Muscle layer of colon (tissue), 2 donors: ENCODE measurements around the gene NR6A1.

Experiments used
- H3K27ac ChIP-seq: one replicate; pipeline ENCODE4 v1.7.0; 2013; ENCODE audit warnings: low read depth, mild to moderate bottlenecking, low read length, moderate library complexity
- H3K27me3 ChIP-seq, 2 donors: one replicate each; pipeline ENCODE4 v1.7.0; 2013; ENCODE audit warnings: low read length in 2 of 2, mild to moderate bottlenecking in 2 of 2; ENCODE audit not compliant: insufficient read depth in 2 of 2, control insufficient read depth in 1 of 2
- H3K36me3 ChIP-seq: one replicate; pipeline ENCODE4 v1.7.0; 2013; ENCODE audit warnings: mild to moderate bottlenecking, low read length; ENCODE audit not compliant: insufficient read depth
- H3K4me1 ChIP-seq: one replicate; pipeline ENCODE4 v1.7.0; 2013; ENCODE audit warnings: mild to moderate bottlenecking, low read length; ENCODE audit not compliant: insufficient read depth
- H3K4me3 ChIP-seq, 2 donors: one replicate each; pipeline ENCODE4 v1.7.0; 2013; ENCODE audit warnings: low read length in 2 of 2, low read depth in 1 of 2, mild to moderate bottlenecking in 1 of 2, moderate library complexity in 1 of 2
- H3K9ac ChIP-seq: one replicate; pipeline ENCODE4 v1.7.0; 2013; ENCODE audit warnings: low read length
- H3K9me3 ChIP-seq: one replicate; pipeline ENCODE4 v1.7.0; 2013; ENCODE audit warnings: mild to moderate bottlenecking, low read length
- donor health status: abdominal sarcoma.
- donor health status: Adenocarcinoma of cecum.

Gene NR6A1

DNA sequence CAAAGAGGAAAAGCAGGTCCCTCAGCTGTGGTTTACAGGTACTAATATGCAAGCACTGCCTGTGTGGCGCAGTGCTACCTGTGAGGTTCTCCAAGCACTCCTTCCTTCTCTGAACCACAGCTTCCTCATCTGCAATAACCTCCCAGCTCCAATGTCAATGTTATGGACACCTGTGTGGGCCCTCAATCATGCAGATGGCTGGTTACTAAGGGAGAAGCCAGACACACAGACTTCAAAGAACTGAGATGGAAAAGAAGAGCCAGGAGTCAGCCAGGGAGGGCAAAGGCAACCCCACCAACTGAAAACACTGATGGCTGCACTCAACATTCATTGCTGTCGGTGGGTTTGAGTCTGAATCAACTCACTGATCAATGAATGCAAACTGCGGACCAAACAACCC lies 77.7 kb downstream of the NR6A1 start:
- no peak overlapping the region for H3K4me3 ChIP-seq
- H3K27me3 ChIP-seq, result no peaks in the 10 kb centered on the region
- peaks cover 31% of the 10 kb centered on the region for H3K4me1 ChIP-seq
- no peak overlapping the region for H3K27ac ChIP-seq
- H3K9ac ChIP-seq, result no peak overlapping the region
- no peaks in the 10 kb centered on the region for H3K9me3 ChIP-seq
- H3K36me3 ChIP-seq, result no peaks in the 10 kb centered on the region

DNA sequence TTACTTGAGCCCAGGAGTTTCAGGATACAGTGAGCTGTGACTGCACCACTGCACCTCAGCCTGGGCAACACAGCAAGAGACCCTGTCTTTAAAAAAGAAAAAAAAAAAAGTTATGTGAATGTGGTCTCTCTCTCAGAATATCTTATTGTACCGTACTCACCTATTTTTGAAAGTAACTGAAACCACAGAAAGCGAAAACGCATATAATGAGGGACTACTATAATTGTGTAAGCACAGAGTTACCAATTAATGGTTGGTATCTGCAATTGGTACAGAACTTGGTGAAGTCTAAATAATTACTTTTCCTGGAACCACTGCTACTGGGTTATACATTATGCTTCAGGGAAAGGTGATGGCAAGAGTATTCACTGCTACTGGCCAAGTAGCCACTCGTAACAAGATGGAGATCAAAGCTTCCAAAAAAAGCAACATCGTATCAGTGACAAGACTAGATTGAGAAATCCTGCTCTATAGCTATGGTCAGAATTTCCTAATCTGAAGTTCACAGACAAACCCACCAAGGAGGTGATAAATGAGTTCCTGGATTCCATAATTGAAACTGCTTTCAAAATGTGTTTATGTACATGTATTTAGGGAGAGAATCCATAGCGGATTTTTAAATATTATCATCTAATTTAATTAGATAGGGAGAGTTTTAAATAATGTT lies 82.7 kb downstream of the NR6A1 start:
- no peak overlapping the region for H3K27ac ChIP-seq
- no peaks in the 10 kb centered on the region for H3K27me3 ChIP-seq
- H3K9ac ChIP-seq, result no peak overlapping the region
- peaks cover 22% of the 10 kb centered on the region for H3K4me1 ChIP-seq
- H3K36me3 ChIP-seq, result no peaks in the 10 kb centered on the region
- H3K9me3 ChIP-seq, result no peaks in the 10 kb centered on the region
- H3K4me3 ChIP-seq, result no peak overlapping the region

DNA sequence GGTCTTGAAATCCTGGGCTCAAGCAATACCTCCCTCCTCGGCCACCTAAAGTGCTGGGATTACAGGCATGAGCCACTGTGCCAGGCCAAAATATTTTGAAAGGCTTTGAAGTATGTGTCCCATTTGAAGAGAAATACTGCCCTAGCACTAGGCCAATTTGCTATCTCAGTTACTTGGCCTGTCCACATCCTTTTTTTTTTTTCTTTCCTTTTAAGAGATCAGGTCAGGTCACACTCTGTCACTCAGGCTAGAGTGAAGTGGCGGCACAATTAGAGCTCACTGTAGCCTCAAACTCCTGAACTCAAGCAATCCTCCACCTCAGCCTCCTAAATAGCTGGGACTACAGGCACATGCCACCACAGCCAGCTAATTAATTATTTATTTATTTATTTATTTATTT lies 84.2 kb downstream of the NR6A1 start:
- Histone ChIP-seq H3K9ac (no peak overlapping the region), H3K36me3 (no peaks in the 10 kb centered on the region), H3K27me3 (no peaks in the 10 kb centered on the region), H3K4me1 (peaks cover 18% of the 10 kb centered on the region), H3K4me3 (no peak overlapping the region), H3K27ac (no peak overlapping the region), H3K9me3 (no peaks in the 10 kb centered on the region)

DNA sequence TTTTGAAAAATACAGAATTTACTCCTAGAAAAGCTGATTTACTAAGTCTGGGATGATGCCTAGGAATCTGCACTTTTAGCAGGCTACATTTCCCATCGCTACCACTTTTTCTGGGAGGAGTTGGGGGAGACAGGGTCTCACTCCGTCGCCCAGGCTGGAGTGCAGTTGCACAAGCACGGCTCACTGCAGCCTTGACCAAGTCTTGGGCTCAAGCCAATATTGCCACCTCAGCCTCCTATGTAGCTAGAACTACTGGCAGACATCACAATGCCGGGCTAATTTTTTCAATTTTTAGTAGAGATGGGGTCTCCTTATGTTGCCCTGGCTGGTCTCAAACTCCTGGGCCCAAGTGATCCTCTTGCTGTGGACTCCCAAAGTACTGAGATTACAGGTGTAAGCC lies 85.9 kb downstream of the NR6A1 start:
- H3K27ac ChIP-seq, result no peak overlapping the region
- no peak overlapping the region for H3K4me3 ChIP-seq
- no peak overlapping the region for H3K9ac ChIP-seq
- H3K36me3 ChIP-seq, result no peaks in the 10 kb centered on the region
- H3K4me1 ChIP-seq, result peaks cover 8% of the 10 kb centered on the region
- no peaks in the 10 kb centered on the region for H3K27me3 ChIP-seq
- H3K9me3 ChIP-seq, result no peaks in the 10 kb centered on the region

DNA sequence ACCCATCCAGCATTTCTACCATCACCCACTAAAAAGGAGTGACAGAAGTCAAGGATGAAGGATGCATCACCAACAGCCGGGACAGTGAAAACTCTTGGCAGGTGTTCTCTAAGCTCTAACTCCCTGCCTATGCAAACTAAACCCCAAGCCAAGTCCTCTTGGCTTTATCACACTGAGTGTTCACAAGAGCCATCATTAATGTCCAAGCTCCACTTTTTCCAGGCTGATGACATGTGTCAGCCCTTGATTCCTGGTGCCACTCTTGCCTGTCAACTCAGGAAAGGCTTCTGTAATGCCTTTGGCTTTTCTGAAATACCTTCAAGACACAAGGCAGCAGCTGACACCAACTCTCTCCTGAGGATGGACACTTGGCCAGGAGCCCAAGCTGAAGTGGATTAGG lies 86.9 kb downstream of the NR6A1 start:
- no peak overlapping the region for H3K9ac ChIP-seq
- no peak overlapping the region for H3K4me3 ChIP-seq
- H3K36me3 ChIP-seq, result no peaks in the 10 kb centered on the region
- no peaks in the 10 kb centered on the region for H3K9me3 ChIP-seq
- no peak overlapping the region for H3K27ac ChIP-seq
- H3K4me1 ChIP-seq, result no peaks in the 10 kb centered on the region
- H3K27me3 ChIP-seq, result no peaks in the 10 kb centered on the region

DNA sequence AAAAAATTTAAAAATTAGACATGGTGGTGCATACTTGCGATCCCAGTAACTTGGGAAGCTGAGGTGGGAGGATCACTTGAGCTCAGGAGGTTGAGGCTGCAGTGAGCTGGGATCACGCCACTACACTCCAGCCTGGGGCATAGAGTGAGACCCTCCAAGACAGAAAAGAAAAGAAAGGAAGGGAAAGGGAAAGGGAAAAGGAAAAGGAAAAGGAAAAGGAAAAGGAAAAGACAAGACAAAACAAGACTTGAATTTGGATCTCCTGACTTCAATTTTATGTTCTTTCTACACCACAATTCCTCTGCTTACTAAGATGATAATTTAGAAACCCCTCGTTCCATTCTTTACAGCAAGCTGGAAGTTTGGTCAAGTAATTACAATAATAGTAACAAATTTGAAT lies 88.1 kb downstream of the NR6A1 start:
- Histone ChIP-seq H3K36me3 (no peaks in the 10 kb centered on the region), H3K4me3 (no peak overlapping the region), H3K9ac (no peak overlapping the region), H3K27ac (no peak overlapping the region), H3K9me3 (no peaks in the 10 kb centered on the region), H3K27me3 (no peaks in the 10 kb centered on the region), H3K4me1 (no peaks in the 10 kb centered on the region)

DNA sequence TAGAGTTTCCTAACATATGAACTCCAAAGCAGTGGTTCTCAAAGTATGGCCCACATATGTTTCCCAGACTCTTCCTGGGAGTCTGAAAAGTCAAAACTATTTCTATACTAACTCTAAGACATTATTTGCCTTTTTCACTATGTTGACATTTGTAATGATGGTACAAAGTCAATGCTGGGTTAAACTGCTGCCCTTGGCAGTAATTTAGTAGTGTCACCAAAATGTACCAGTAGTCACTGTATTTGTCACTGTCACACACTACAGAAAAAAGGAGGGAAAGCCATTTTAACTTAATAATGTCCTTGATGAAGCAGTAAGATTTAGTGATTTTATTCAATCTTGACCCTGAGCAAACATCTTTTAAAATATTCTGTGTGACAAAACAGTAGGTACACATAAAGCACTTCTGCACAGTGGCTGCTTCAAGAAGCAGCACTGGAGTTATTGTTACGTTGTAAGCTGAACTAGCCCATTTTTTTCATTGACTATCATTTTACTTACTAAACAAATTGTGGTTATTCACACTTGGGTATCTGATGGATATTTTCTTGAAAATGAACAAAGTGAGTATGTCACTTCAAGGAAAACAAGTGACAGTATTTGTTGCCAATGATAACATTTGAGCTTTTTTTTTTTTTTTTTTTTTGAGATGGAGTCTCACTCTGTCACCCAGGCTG lies 90.3 kb downstream of the NR6A1 start:
- Histone ChIP-seq H3K9ac (no peak overlapping the region), H3K4me3 (no peak overlapping the region), H3K9me3 (no peaks in the 10 kb centered on the region), H3K4me1 (peaks cover 6% of the 10 kb centered on the region), H3K36me3 (no peaks in the 10 kb centered on the region), H3K27ac (no peak overlapping the region), H3K27me3 (no peaks in the 10 kb centered on the region)

DNA sequence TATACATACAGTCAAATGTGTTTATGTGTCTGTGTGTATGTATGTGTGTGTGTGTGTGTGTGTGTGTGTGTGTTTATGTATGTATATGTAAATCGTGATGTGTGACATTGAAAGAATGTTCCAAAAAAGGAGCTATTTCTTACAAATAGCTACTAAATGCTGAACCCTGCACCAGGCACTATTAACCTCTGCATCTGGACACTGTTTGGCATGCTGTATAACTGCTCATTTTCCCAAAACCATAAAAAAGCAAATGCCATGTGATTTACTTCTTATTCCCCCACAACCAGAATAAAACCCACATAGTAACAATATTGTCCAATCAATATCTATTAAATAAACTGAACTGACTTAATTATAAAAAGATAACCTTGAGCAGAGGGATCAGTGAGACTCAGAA lies 91.1 kb downstream of the NR6A1 start:
- H3K9ac ChIP-seq, result no peak overlapping the region
- no peak overlapping the region for H3K27ac ChIP-seq
- no peaks in the 10 kb centered on the region for H3K36me3 ChIP-seq
- no peaks in the 10 kb centered on the region for H3K27me3 ChIP-seq
- H3K4me3 ChIP-seq, result no peak overlapping the region
- H3K4me1 ChIP-seq, result peaks cover 14% of the 10 kb centered on the region
- no peaks in the 10 kb centered on the region for H3K9me3 ChIP-seq

DNA sequence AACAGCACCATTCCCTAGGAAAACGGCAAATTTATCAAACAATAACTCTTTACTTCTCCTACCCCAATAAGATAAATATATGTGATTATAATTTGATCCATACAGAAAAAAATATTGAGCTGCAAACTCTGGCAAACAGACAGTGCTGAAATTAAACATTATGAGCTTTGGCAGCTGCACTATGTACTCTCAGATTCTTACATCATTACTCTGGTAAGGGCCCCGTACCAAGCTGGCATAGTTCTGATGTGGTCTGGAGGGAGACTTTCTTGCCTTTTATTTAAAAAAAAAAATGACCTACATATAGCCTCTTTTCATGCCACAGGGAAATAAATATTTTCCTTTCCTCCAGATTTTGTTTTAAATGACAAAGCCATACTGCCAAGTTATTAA lies 95.0 kb downstream of the NR6A1 start:
- H3K36me3 ChIP-seq, result no peaks in the 10 kb centered on the region
- H3K4me1 ChIP-seq, result peaks cover 14% of the 10 kb centered on the region
- no peak overlapping the region for H3K4me3 ChIP-seq
- no peaks in the 10 kb centered on the region for H3K27me3 ChIP-seq
- no peaks in the 10 kb centered on the region for H3K9me3 ChIP-seq
- no peak overlapping the region for H3K9ac ChIP-seq
- H3K27ac ChIP-seq, result peak overlapping the region; percentile 61

DNA sequence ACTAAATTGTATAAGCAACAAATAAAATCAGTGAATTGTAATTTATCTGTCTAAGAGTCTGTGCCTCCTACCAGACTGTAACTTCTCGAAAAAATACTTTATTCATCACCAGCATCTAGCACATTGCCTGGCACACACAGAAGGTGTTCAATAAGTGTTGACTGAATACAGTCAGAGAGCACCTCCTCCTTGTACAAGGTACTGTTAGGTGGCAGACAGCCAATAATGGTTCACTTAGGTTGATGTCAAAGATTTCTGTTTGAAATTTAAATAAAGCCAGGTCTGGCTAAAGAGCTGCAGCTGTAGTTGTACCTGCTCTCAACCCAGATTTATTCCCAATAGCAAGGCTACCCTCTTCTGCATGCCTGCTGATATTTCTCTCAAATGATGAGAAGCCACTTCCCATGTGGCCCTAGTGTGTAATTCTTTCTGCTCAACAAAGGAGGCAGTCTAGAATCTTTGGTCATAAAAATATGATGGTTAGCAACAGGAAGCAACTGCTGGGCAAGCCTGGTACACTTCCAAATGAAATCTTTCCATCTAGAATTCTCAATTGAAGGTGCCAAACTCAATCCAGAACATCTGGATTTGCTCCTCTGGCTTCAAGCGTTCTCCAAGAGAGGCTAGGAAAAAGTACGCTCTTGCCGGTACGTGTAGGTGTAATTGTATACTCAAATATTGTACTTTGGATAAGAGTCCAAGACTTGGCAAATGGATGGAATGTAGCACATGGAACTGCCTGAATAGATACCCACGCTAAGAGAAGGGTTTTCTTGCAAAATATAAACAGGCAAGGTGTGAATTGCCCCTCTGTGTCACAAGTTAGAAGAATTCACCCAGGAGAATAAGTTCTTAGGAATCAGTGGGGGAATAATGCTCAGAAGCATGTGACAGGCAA lies 95.6 kb downstream of the NR6A1 start:
- Histone ChIP-seq H3K36me3 (no peaks in the 10 kb centered on the region), H3K9ac (no peak overlapping the region), H3K4me3 (no peak overlapping the region), H3K4me1 (peaks cover 14% of the 10 kb centered on the region), H3K27me3 (no peaks in the 10 kb centered on the region), H3K9me3 (no peaks in the 10 kb centered on the region), H3K27ac (peak overlapping the region; percentile 61)

DNA sequence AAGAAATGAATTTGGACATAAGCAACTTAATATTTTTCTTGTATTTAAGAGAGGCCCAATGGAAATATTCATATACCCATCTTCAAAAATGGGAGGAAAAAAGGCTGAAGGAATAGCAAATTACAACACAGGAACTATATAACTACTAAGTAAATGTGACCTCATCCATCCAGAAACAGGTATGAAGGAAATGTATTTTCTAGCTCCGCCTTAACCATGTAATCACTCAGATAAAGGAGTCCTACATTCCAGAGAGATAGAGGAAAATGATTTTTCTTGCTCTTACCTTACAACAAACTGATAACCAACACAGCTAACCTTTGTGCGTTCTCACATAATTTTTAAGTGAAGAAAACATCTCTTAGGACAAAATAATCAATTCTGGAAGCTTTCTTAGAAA lies 96.5 kb downstream of the NR6A1 start:
- H3K36me3 ChIP-seq, result no peaks in the 10 kb centered on the region
- H3K4me1 ChIP-seq, result peaks cover 14% of the 10 kb centered on the region
- no peak overlapping the region for H3K9ac ChIP-seq
- H3K27ac ChIP-seq, result no peak overlapping the region
- H3K4me3 ChIP-seq, result no peak overlapping the region
- no peaks in the 10 kb centered on the region for H3K9me3 ChIP-seq
- H3K27me3 ChIP-seq, result no peaks in the 10 kb centered on the region
